ENCODE measurements around the gene GRAP2.

- TF ChIP-seq SUZ12 (IDR thresholded peaks at IDR 0.05; ENCODE audit: extremely low read depth, insufficient read depth, insufficient read length) (no peak), YY1 (IDR thresholded peaks at IDR 0.05; ENCODE audit: insufficient read depth, insufficient read length) (no peak)
Observed at GRCh38 chr22:39959640-39960447, 59.0 kb downstream of the GRAP2 start, which contains the start of gene TMA7B.
